Measurements from ENCODE around the gene HNF4A. TPM values are rescaled to one million over a fixed set of nuclear protein-coding genes. Genes with fewer than 3 reads are reported as not detected.
A peak's percentile ranks its signal among the peaks of the same experiment; 100 is the strongest.

The HNF4A gene
- total and polyA plus RNA-seq, 2 of the 13 experiments (the other 11 are each of a cell fraction or from before 2014, with no cell fraction given): 80.9 to 169 TPM

- peak; percentile 82; the same call in 1 of the 2 replicates for TF ChIP-seq THAP8 (CRISPR knock-in tag; IDR thresholded peaks at IDR 0.05; ENCODE audit: borderline replicate concordance)
- TF ChIP-seq ZNF569 (CRISPR knock-in tag; IDR thresholded peaks at IDR 0.05; ENCODE audit: borderline replicate concordance): 0 out of 2 replicates have a peak, but pooled peaks have one; percentile 49
- TF ChIP-seq ZNF383 (CRISPR knock-in tag; IDR thresholded peaks at IDR 0.05; ENCODE audit: borderline replicate concordance): no peak
- peak; percentile 9; the same call in 1 of the 2 replicates for TF ChIP-seq MAX (IDR thresholded peaks at IDR 0.05)
- TF ChIP-seq SMYD3 (CRISPR knock-in tag; IDR thresholded peaks at IDR 0.05): peak; percentile 72; the same call in 1 of the 2 replicates
- TF ChIP-seq HDAC1 (CRISPR knock-in tag; IDR thresholded peaks at IDR 0.05): no peak
- peak; percentile 11; the same call in 1 of the 2 replicates for TF ChIP-seq TRAFD1 (CRISPR knock-in tag; IDR thresholded peaks at IDR 0.05; ENCODE audit: borderline replicate concordance)
- TF ChIP-seq ZNF597 (CRISPR knock-in tag; IDR thresholded peaks at IDR 0.05): no peak
- TF ChIP-seq RBFOX2 (IDR thresholded peaks at IDR 0.05; ENCODE audit: low read depth, low read length): peak; percentile 59
- TF ChIP-seq ZZZ3 (CRISPR knock-in tag; IDR thresholded peaks at IDR 0.05; ENCODE audit: borderline replicate concordance): no peak
- TF ChIP-seq MEIS1 (CRISPR knock-in tag; IDR thresholded peaks at IDR 0.05; ENCODE audit: borderline replicate concordance): no peak
- TF ChIP-seq ZNF710 (CRISPR knock-in tag; IDR thresholded peaks at IDR 0.05; ENCODE audit: borderline replicate concordance): 0 out of 2 replicates have a peak, but pooled peaks have one; percentile 6
- no peak; the same call in 1 of the 2 replicates for TF ChIP-seq ZNF224 (CRISPR knock-in tag; IDR thresholded peaks at IDR 0.05)
- TF ChIP-seq POLR2A (IDR thresholded peaks at IDR 0.05; ENCODE audit: insufficient read depth in 1 of 2, low read depth in 2 of 2, low read length in 2 of 2): no peak
- no peak; the same call in 1 of the 2 replicates for TF ChIP-seq ZNF326 (CRISPR knock-in tag; IDR thresholded peaks at IDR 0.05; ENCODE audit: borderline replicate concordance)
- no peak for TF ChIP-seq RFXANK (CRISPR knock-in tag; IDR thresholded peaks at IDR 0.05)
- TF ChIP-seq PHF21A (CRISPR knock-in tag; IDR thresholded peaks at IDR 0.05): no peak
- TF ChIP-seq IRX3 (CRISPR knock-in tag; IDR thresholded peaks at IDR 0.05; ENCODE audit: borderline replicate concordance, low read depth): 0 out of 2 replicates have a peak, but pooled peaks have one; percentile 45
- TF ChIP-seq ZKSCAN5 (CRISPR knock-in tag; IDR thresholded peaks at IDR 0.05): no peak
- no peak for TF ChIP-seq TAF1 (CRISPR knock-in tag; IDR thresholded peaks at IDR 0.05)
- TF ChIP-seq ZNF275 (CRISPR knock-in tag; IDR thresholded peaks at IDR 0.05; ENCODE audit: borderline replicate concordance): no peak
- TF ChIP-seq ZNF572 (CRISPR knock-in tag; IDR thresholded peaks at IDR 0.05): peak; percentile 92; the same call in 1 of the 2 replicates
- TF ChIP-seq REXO4 (CRISPR knock-in tag; IDR thresholded peaks at IDR 0.05; ENCODE audit: borderline replicate concordance): no peak
Measured at GRCh38 chr20:44410583-44411019, 55.1 kb downstream of the HNF4A start (continued).
